Trophoblast cell (in vitro differentiated cells and primary cell): Measurements from ENCODE around the gene LRRC31.

Source experiments
- DNase-seq, 2 donors: peaks; one replicate each; pipeline ENCODE4 v3.0.0-alpha.2; 2016
- H2AFZ ChIP-seq: 2 replicates; pipeline ENCODE4 v1.6.1; 2013; ENCODE audit warnings: low read length, moderate library complexity, mild to moderate bottlenecking; ENCODE audit not compliant: insufficient read depth, poor library complexity
- H2AK5ac ChIP-seq: 2 replicates; pipeline ENCODE4 v1.6.1; 2013; ENCODE audit warnings: mild to moderate bottlenecking, low read length
- H2BK120ac ChIP-seq: 2 replicates; pipeline ENCODE4 v1.6.1; 2013; ENCODE audit warnings: low read length, mild to moderate bottlenecking, moderate library complexity; ENCODE audit not compliant: insufficient read depth, poor library complexity
- H2BK12ac ChIP-seq: 2 replicates; pipeline ENCODE4 v1.6.1; 2013; ENCODE audit warnings: mild to moderate bottlenecking, low read length, moderate library complexity
- H2BK5ac ChIP-seq: 2 replicates; pipeline ENCODE4 v1.6.1; 2013; ENCODE audit warnings: low read length, low read depth, moderate library complexity, mild to moderate bottlenecking; ENCODE audit not compliant: poor library complexity
- H3K14ac ChIP-seq: 2 replicates; pipeline ENCODE4 v1.6.1; 2013; ENCODE audit warnings: mild to moderate bottlenecking, low read length
- H3K18ac ChIP-seq: 2 replicates; pipeline ENCODE4 v1.6.1; 2013; ENCODE audit warnings: mild to moderate bottlenecking, low read length
- H3K23ac ChIP-seq: 2 replicates; pipeline ENCODE4 v1.6.1; 2013; ENCODE audit warnings: low read length
- H3K27ac ChIP-seq: 2 replicates; pipeline ENCODE4 v1.5.1; 2013; ENCODE audit warnings: low read depth, mild to moderate bottlenecking, inconsistent platforms, low read length, moderate library complexity
- H3K27me3 ChIP-seq: 2 replicates; pipeline ENCODE4 v1.6.1; 2013; ENCODE audit warnings: inconsistent platforms, mild to moderate bottlenecking, low read length, moderate library complexity; ENCODE audit not compliant: insufficient read depth
- H3K36me3 ChIP-seq, 2 experiments: 1 replicate in 1 of 2; 2 replicates in 1 of 2; pipeline ENCODE4 v1.6.1; 2013; ENCODE audit warnings: low read length in 2 of 2, mild to moderate bottlenecking in 2 of 2, moderate library complexity in 1 of 2; ENCODE audit not compliant: insufficient read depth in 2 of 2, control insufficient read depth in 1 of 2
- H3K4ac ChIP-seq: 2 replicates; pipeline ENCODE4 v1.6.1; 2013; ENCODE audit warnings: low read depth, mild to moderate bottlenecking, low read length, moderate library complexity
- H3K4me1 ChIP-seq, 2 experiments: 1 replicate in 1 of 2; 2 replicates in 1 of 2; pipeline ENCODE4 v1.6.1; 2013; ENCODE audit warnings: low read length in 2 of 2, mild to moderate bottlenecking in 2 of 2, moderate library complexity in 1 of 2; ENCODE audit not compliant: insufficient read depth in 2 of 2, control insufficient read depth in 1 of 2
- H3K4me2 ChIP-seq: 2 replicates; pipeline ENCODE4 v1.6.1; 2013; ENCODE audit warnings: inconsistent platforms, mild to moderate bottlenecking, low read length, moderate library complexity
- H3K4me3 ChIP-seq: 2 replicates; pipeline ENCODE4 v1.5.1; 2013; ENCODE audit warnings: mild to moderate bottlenecking, low read depth, low read length, inconsistent platforms
- H3K79me1 ChIP-seq: one replicate; pipeline ENCODE4 v1.6.1; 2013; ENCODE audit warnings: low read length
- H3K79me2 ChIP-seq: 2 replicates; pipeline ENCODE4 v1.6.1; 2013; ENCODE audit warnings: low read length, mild to moderate bottlenecking; ENCODE audit not compliant: control insufficient read depth, insufficient read depth, poor library complexity
- H3K9ac ChIP-seq: 2 replicates; pipeline ENCODE4 v1.6.1; 2013; ENCODE audit warnings: mild to moderate bottlenecking, low read length
- H3K9me3 ChIP-seq: 2 replicates; pipeline ENCODE4 v1.6.1; 2013; ENCODE audit warnings: low read depth, mild to moderate bottlenecking, control low read depth, inconsistent platforms, low read length; ENCODE audit not compliant: insufficient read depth
- H4K12ac ChIP-seq: 2 replicates; pipeline ENCODE4 v1.6.1; 2013; ENCODE audit warnings: low read depth, mild to moderate bottlenecking, low read length, moderate library complexity
- H4K8ac ChIP-seq: 2 replicates; pipeline ENCODE4 v1.6.1; 2013; ENCODE audit warnings: low read depth, mild to moderate bottlenecking, low read length, moderate library complexity
- H4K91ac ChIP-seq: one replicate; pipeline ENCODE4 v1.6.1; 2013; ENCODE audit warnings: low read depth, mild to moderate bottlenecking, low read length, moderate library complexity
- WGBS: extraction: QIAGEN DNeasy Blood & Tissue Kit; methylation state at CpG from one replicate; pipeline ENCODE4 v1.1.7; 2013; ENCODE audit warnings: missing lambda C conversion rate; ENCODE audit not compliant: insufficient read length, insufficient coverage; ENCODE audit errors: extremely low coverage; 5-methylcytosine and 5-hydroxymethylcytosine counted together

Gene LRRC31

DNA sequence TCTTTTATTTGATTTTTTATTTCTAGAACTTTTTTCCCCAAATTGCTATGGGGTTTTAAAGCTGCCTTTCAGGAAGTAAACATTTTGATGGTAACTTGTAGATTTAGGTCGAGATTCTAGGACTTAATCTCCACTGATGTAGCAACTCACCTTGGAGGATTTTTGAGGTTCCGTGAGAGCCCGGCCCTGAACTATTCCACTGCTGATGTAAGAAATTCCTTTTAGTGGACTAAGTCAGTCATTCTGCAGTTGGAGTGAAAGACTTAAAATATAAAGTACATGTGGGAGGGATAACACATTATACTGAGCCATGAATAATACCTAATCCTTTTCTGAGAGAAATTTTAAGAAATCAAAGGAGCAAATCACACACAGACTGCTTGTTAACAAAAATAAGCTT lies 44.4 kb downstream of the LRRC31 start:
- Histone ChIP-seq H3K9ac (no peak overlapping the region), H4K12ac (no peak overlapping the region), H3K18ac (no peak overlapping the region), H3K4me1 (no peaks in the 10 kb centered on the region), H3K79me2 (no peaks in the 10 kb centered on the region), H2BK12ac (no peak overlapping the region), H3K79me1 (no peaks in the 10 kb centered on the region), H3K4ac (no peak overlapping the region), H3K23ac (no peak overlapping the region), H3K14ac (no peak overlapping the region), H3K36me3 (no peaks in the 10 kb centered on the region), H2BK5ac (no peak overlapping the region), H3K9me3 (no peaks in the 10 kb centered on the region), H4K8ac (no peak overlapping the region), H3K27ac (no peak overlapping the region), H2BK120ac (no peak overlapping the region), H2AK5ac (no peak overlapping the region), H4K91ac (no peak overlapping the region), H2AFZ (no peak overlapping the region), H3K4me2 (no peak overlapping the region), H3K4me3 (no peak overlapping the region), H3K27me3 (no peaks in the 10 kb centered on the region)
- DNase-seq: no peak
- no CpG with 5 or more reads among the region's 3 CpGs for WGBS

GRCh38 chr3:169822983-169823382 lies 46.8 kb downstream of the LRRC31 start:
- H3K23ac ChIP-seq: no peak overlapping the region
- H4K91ac ChIP-seq: no peak overlapping the region
- no peaks in the 10 kb centered on the region for H3K79me1 ChIP-seq
- H3K4me2 ChIP-seq: no peak overlapping the region
- H2AFZ ChIP-seq: no peak overlapping the region
- no peaks in the 10 kb centered on the region for H3K27me3 ChIP-seq
- H3K4me3 ChIP-seq: no peak overlapping the region
- H4K12ac ChIP-seq: no peak overlapping the region
- WGBS: no CpG with 5 or more reads among the region's 6 CpGs
- H3K79me2 ChIP-seq: no peaks in the 10 kb centered on the region
- no peak overlapping the region for H3K27ac ChIP-seq
- H3K9me3 ChIP-seq: no peaks in the 10 kb centered on the region
- no peaks in the 10 kb centered on the region for H3K4me1 ChIP-seq
- no peak overlapping the region for H2BK120ac ChIP-seq
- no peak overlapping the region for H3K4ac ChIP-seq
- H3K36me3 ChIP-seq: no peaks in the 10 kb centered on the region
- H2BK5ac ChIP-seq: no peak overlapping the region
- no peak overlapping the region for H3K14ac ChIP-seq
- no peak overlapping the region for H4K8ac ChIP-seq
- H2AK5ac ChIP-seq: no peak overlapping the region
- H2BK12ac ChIP-seq: no peak overlapping the region
- H3K18ac ChIP-seq: no peak overlapping the region
- no peak overlapping the region for H3K9ac ChIP-seq
- DNase-seq: no peak

DNA sequence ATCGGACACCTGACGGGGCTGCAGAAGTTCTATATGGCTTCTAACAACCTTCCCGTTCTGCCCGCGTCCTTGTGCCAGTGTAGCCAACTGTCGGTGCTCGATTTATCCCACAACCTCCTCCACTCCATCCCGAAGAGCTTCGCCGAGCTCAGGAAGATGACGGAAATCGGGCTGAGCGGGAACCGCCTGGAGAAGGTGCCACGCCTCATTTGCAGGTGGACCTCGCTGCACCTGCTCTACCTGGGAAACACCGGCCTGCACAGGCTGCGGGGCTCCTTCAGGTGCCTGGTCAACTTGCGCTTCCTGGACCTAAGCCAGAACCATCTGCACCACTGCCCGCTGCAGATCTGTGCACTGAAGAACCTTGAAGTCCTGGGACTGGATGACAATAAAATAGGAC lies 47.2 kb downstream of the LRRC31 start:
- no peak overlapping the region for H2AFZ ChIP-seq
- no peak overlapping the region for H4K8ac ChIP-seq
- H2BK12ac ChIP-seq: no peak overlapping the region
- H3K4me3 ChIP-seq: peak overlapping the region; percentile 12
- no peak overlapping the region for H3K4ac ChIP-seq
- no peaks in the 10 kb centered on the region for H3K79me2 ChIP-seq
- no peak overlapping the region for H3K9ac ChIP-seq
- H3K4me2 ChIP-seq: no peak overlapping the region
- no CpG with 5 or more reads among the region's 20 CpGs for WGBS
- H3K18ac ChIP-seq: no peak overlapping the region
- H2AK5ac ChIP-seq: no peak overlapping the region
- no peak overlapping the region for H4K91ac ChIP-seq
- H3K9me3 ChIP-seq: no peaks in the 10 kb centered on the region
- no peak overlapping the region for H4K12ac ChIP-seq
- no peak overlapping the region for H3K23ac ChIP-seq
- H3K14ac ChIP-seq: no peak overlapping the region
- DNase-seq: no peak
- H2BK120ac ChIP-seq: no peak overlapping the region
- H3K79me1 ChIP-seq: no peaks in the 10 kb centered on the region
- H3K36me3 ChIP-seq: no peaks in the 10 kb centered on the region
- H3K4me1 ChIP-seq: no peaks in the 10 kb centered on the region
- no peak overlapping the region for H2BK5ac ChIP-seq
- no peak overlapping the region for H3K27ac ChIP-seq
- H3K27me3 ChIP-seq: no peaks in the 10 kb centered on the region

GRCh38 chr3:169822091-169822490 lies 47.6 kb downstream of the LRRC31 start:
- Histone ChIP-seq H3K4me1 (no peaks in the 10 kb centered on the region), H3K4me2 (no peak overlapping the region), H2BK120ac (no peak overlapping the region), H2BK5ac (no peak overlapping the region), H2AFZ (no peak overlapping the region), H3K4me3 (no peak overlapping the region), H3K36me3 (no peaks in the 10 kb centered on the region), H3K4ac (no peak overlapping the region), H3K14ac (no peak overlapping the region), H2BK12ac (no peak overlapping the region), H4K91ac (no peak overlapping the region), H3K23ac (no peak overlapping the region), H3K9ac (no peak overlapping the region), H3K79me1 (no peaks in the 10 kb centered on the region), H3K27me3 (no peaks in the 10 kb centered on the region), H3K18ac (no peak overlapping the region), H3K9me3 (no peaks in the 10 kb centered on the region), H3K79me2 (no peaks in the 10 kb centered on the region), H4K12ac (no peak overlapping the region), H3K27ac (no peak overlapping the region), H4K8ac (no peak overlapping the region), H2AK5ac (no peak overlapping the region)
- no CpG with 5 or more reads among the region's 15 CpGs for WGBS
- peak in 1 of 2 donors; percentile 22 for DNase-seq
